Peyer's patch (tissue), 4 donors: ENCODE results near the gene MAD1L1.

ENCODE experiments used
- CTCF ChIP-seq, 6 experiments: fragments of 450-650 bp in 4 of 6; fragments of 200-600 bp in 2 of 6; sonication (generic) in 1 of 6; IDR thresholded peaks; one replicate each; pipeline ENCODE4 v1.5.1; 2017 to 2019; ENCODE audit warnings: antibody characterized with exemption in 6 of 6, mild to moderate bottlenecking in 3 of 6, moderate library complexity in 1 of 6
- POLR2A ChIP-seq, 2 donors: fragments of 450-650 bp; IDR thresholded peaks; one replicate each; pipeline ENCODE4 v1.5.1; 2017; ENCODE audit warnings: antibody characterized with exemption in 2 of 2, mild to moderate bottlenecking in 2 of 2, moderate library complexity in 2 of 2

GRCh38 chr7:1951600-1951999, 281.1 kb downstream of the MAD1L1 start:
- no peak for TF ChIP-seq CTCF (IDR thresholded peaks at IDR 0.05)
- TF ChIP-seq POLR2A (IDR thresholded peaks at IDR 0.05) = no peak
